GM12878 (cell line): ENCODE measurements around the gene RAB13. TPM values are rescaled to one million over a fixed set of nuclear protein-coding genes. Genes with fewer than 3 reads are reported as not detected.

Experiments
- CREM ChIP-seq: IDR thresholded peaks from 2 replicates; pipeline ENCODE4 v1.6.1; 2014; ENCODE audit warnings: antibody characterized with exemption, low read depth
- FOXK2 ChIP-seq: fragments of 450-650 bp; IDR thresholded peaks from 2 replicates; pipeline ENCODE4 v1.6.1; 2017; ENCODE audit warnings: mild to moderate bottlenecking, moderate library complexity
- HDAC6 ChIP-seq: fragments of 200-600 bp; sonication (generic); IDR thresholded peaks from one replicate; pipeline ENCODE4 v1.8.0; 2017; ENCODE audit warnings: antibody characterized with exemption; ENCODE audit not compliant: unreplicated experiment
- JUND ChIP-seq: IDR thresholded peaks from 2 replicates; pipeline ENCODE4 v1.6.1; 2012; ENCODE audit warnings: low read depth, mild to moderate bottlenecking, low read length, improper control_type of control experiment, moderate library complexity
- MEF2B ChIP-seq: fragments of 450-650 bp; IDR thresholded peaks from 2 replicates; pipeline ENCODE4 v1.6.1; 2018; ENCODE audit warnings: mild to moderate bottlenecking, moderate library complexity; ENCODE audit not compliant: partially characterized antibody, poor library complexity, severe bottlenecking
- MXI1 ChIP-seq: fragments of 150-350 bp; IDR thresholded peaks from 2 replicates; pipeline ENCODE4 v1.6.1; 2011; ENCODE audit warnings: low read depth, mild to moderate bottlenecking, inconsistent platforms, low read length, improper control_type of control experiment
- MYC ChIP-seq: IDR thresholded peaks from 2 replicates; pipeline ENCODE4 v1.6.1; 2011; ENCODE audit warnings: mild to moderate bottlenecking, low read length, moderate library complexity, inconsistent platforms; ENCODE audit not compliant: insufficient read depth, insufficient replicate concordance, insufficient read length, severe bottlenecking
- NBN ChIP-seq: fragments of 450-650 bp; IDR thresholded peaks from 2 replicates; pipeline ENCODE4 v1.6.1; 2016
- NFYB ChIP-seq: IDR thresholded peaks from 2 replicates; pipeline ENCODE4 v1.6.1; 2011; ENCODE audit warnings: low read depth, mild to moderate bottlenecking, low read length, improper control_type of control experiment, moderate library complexity; ENCODE audit not compliant: insufficient read depth
- NR2F1 ChIP-seq: fragments of 450-650 bp; conservative IDR thresholded peaks from 2 replicates; pipeline ENCODE4 v1.6.1; 2017; ENCODE audit warnings: mild to moderate bottlenecking
- POLR2AphosphoS2 ChIP-seq: IDR thresholded peaks from 2 replicates; pipeline ENCODE4 v1.6.1; 2011; ENCODE audit warnings: low read depth, mild to moderate bottlenecking, low read length, improper control_type of control experiment, moderate library complexity
- POU2F2 ChIP-seq: IDR thresholded peaks from 3 replicates; pipeline ENCODE4 v1.6.1; 2011; ENCODE audit warnings: low read depth, mild to moderate bottlenecking, low read length, borderline replicate concordance
- RAD21 ChIP-seq: IDR thresholded peaks from 2 replicates; pipeline ENCODE4 v1.6.1; 2011; ENCODE audit warnings: mild to moderate bottlenecking, low read depth, low read length, moderate library complexity; ENCODE audit not compliant: insufficient read depth
- SMAD1 ChIP-seq: fragments of 450-650 bp; IDR thresholded peaks from 2 replicates; pipeline ENCODE4 v1.6.1; 2018; ENCODE audit warnings: mild to moderate bottlenecking, low read depth; ENCODE audit not compliant: partially characterized antibody
- SPI1 ChIP-seq: IDR thresholded peaks from 2 replicates; pipeline ENCODE4 v1.6.1; 2011; ENCODE audit warnings: low read depth, mild to moderate bottlenecking, low read length, moderate library complexity, borderline replicate concordance; ENCODE audit not compliant: insufficient read depth
- SREBF1 ChIP-seq: IDR thresholded peaks from 2 replicates; pipeline ENCODE4 v1.6.1; 2012; ENCODE audit warnings: mild to moderate bottlenecking, low read length
- ZNF24 ChIP-seq: fragments of 450-650 bp; IDR thresholded peaks from 2 replicates; pipeline ENCODE4 v1.6.1; 2017; ENCODE audit warnings: antibody characterized with exemption, mild to moderate bottlenecking
- ZSCAN29 ChIP-seq: fragments of 450-650 bp; IDR thresholded peaks from 2 replicates; pipeline ENCODE4 v1.6.1; 2017; ENCODE audit warnings: mild to moderate bottlenecking, moderate library complexity
- ZZZ3 ChIP-seq: IDR thresholded peaks from 2 replicates; pipeline ENCODE4 v1.6.1; 2011; ENCODE audit warnings: low read depth; ENCODE audit not compliant: control insufficient read depth, insufficient read length
- polyA plus RNA-seq, 11 experiments: library from polyadenylated mRNA; depleted of rRNA in 4 of 11; unstranded in 6 of 11; stranded (reverse) in 5 of 11; fragments of >200 nt; fragmentation: Nextera tagmentation in 4 of 11; fragmentation: Illumina TruSeq in 1 of 11; extraction: Ambion mirVana in 4 of 11; extraction: Trizol in 1 of 11; gene quantifications; 1 replicate in 1 of 11; 2 replicates in 10 of 11; pipeline versions ENCODE4 v1.2.1 to v1.2.3, GENCODE V29; 2011 to 2016; ENCODE audit warnings: inconsistent platforms in 2 of 11, missing spikeins in 2 of 11, low read depth in 1 of 11
- total RNA-seq, 4 experiments: library from RNA; depleted of rRNA in 3 of 4; stranded (reverse); fragments of >200 nt in 3 of 4; fragmentation: Illumina TruSeq in 1 of 4; extraction: Trizol in 1 of 4; gene quantifications; 2 replicates each; pipeline versions ENCODE4 v1.2.1 to v1.2.3, GENCODE V29; 2013 to 2021
- TF ChIP-seq, protein P1 (sequence below): fragments of 450-650 bp; IDR thresholded peaks from 2 replicates; pipeline ENCODE4 v1.6.1; 2017; ENCODE audit warnings: mild to moderate bottlenecking, moderate library complexity
- TF ChIP-seq, protein P2 (sequence below): fragments of 450-650 bp; IDR thresholded peaks from 2 replicates; pipeline ENCODE4 v1.6.1; 2017; ENCODE audit warnings: low read depth, mild to moderate bottlenecking, moderate library complexity
- TF ChIP-seq, protein P3 (sequence below): fragments of 450-650 bp; IDR thresholded peaks from 2 replicates; pipeline ENCODE4 v1.6.1; 2016; ENCODE audit warnings: mild to moderate bottlenecking

RAB13 gene
- total and polyA plus RNA-seq, 10 of the 15 experiments (the other 5 are each of a cell fraction or from before 2014, with no cell fraction given), result 0.75 to 30.7 (median 15.9) TPM

DNA sequence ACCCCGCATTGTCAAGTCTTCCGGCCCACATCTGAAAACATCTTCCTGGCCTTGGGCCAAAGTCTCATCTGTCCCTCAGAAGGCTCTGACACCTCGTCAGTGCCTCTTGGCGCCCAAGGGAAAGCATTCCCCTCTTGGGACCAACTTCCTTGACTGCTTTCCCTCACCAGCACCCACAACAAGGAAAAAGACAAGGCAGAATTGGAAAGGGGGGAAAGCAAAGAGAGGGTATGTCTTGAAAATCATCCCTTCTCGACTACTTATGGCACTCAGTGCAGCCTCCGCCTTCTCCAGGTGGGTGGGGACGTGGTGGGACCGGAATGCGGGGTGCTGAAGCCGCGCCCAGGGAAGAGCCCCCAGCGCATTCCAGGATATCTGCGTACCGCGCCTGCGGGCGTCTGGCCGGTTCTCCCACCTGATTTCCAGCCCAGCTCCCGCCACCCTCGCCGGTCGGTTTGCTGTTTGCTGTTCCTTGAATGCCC, 22.2 kb downstream of the RAB13 start (continued):
- TF ChIP-seq, protein P1, sequence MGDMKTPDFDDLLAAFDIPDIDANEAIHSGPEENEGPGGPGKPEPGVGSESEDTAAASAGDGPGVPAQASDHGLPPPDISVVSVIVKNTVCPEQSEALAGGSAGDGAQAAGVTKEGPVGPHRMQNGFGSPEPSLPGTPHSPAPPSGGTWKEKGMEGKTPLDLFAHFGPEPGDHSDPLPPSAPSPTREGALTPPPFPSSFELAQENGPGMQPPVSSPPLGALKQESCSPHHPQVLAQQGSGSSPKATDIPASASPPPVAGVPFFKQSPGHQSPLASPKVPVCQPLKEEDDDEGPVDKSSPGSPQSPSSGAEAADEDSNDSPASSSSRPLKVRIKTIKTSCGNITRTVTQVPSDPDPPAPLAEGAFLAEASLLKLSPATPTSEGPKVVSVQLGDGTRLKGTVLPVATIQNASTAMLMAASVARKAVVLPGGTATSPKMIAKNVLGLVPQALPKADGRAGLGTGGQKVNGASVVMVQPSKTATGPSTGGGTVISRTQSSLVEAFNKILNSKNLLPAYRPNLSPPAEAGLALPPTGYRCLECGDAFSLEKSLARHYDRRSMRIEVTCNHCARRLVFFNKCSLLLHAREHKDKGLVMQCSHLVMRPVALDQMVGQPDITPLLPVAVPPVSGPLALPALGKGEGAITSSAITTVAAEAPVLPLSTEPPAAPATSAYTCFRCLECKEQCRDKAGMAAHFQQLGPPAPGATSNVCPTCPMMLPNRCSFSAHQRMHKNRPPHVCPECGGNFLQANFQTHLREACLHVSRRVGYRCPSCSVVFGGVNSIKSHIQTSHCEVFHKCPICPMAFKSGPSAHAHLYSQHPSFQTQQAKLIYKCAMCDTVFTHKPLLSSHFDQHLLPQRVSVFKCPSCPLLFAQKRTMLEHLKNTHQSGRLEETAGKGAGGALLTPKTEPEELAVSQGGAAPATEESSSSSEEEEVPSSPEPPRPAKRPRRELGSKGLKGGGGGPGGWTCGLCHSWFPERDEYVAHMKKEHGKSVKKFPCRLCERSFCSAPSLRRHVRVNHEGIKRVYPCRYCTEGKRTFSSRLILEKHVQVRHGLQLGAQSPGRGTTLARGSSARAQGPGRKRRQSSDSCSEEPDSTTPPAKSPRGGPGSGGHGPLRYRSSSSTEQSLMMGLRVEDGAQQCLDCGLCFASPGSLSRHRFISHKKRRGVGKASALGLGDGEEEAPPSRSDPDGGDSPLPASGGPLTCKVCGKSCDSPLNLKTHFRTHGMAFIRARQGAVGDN, result no peak
- TF ChIP-seq MYC (no peak), POU2F2 (no peak), ZNF24 (no peak), ZZZ3 (no peak), NR2F1 (no peak), JUND (no peak), HDAC6 (no peak), SREBF1 (no peak), NBN (0 out of 2 replicates have a peak, but pooled peaks have one; percentile 10), FOXK2 (no peak), ZSCAN29 (no peak), SPI1 (no peak), MEF2B (peak; percentile 38), CREM (no peak), NFYB (peak; percentile 50; the same call in 1 of the 2 replicates), POLR2AphosphoS2 (peak; percentile 50; the same call in 1 of the 2 replicates), RAD21 (no peak), MXI1 (no peak), SMAD1 (peak; percentile 96)
- TF ChIP-seq, protein P2, sequence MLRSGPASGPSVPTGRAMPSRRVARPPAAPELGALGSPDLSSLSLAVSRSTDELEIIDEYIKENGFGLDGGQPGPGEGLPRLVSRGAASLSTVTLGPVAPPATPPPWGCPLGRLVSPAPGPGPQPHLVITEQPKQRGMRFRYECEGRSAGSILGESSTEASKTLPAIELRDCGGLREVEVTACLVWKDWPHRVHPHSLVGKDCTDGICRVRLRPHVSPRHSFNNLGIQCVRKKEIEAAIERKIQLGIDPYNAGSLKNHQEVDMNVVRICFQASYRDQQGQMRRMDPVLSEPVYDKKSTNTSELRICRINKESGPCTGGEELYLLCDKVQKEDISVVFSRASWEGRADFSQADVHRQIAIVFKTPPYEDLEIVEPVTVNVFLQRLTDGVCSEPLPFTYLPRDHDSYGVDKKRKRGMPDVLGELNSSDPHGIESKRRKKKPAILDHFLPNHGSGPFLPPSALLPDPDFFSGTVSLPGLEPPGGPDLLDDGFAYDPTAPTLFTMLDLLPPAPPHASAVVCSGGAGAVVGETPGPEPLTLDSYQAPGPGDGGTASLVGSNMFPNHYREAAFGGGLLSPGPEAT, result peak; percentile 25; the same call in 1 of the 2 replicates
- TF ChIP-seq, protein P3, sequence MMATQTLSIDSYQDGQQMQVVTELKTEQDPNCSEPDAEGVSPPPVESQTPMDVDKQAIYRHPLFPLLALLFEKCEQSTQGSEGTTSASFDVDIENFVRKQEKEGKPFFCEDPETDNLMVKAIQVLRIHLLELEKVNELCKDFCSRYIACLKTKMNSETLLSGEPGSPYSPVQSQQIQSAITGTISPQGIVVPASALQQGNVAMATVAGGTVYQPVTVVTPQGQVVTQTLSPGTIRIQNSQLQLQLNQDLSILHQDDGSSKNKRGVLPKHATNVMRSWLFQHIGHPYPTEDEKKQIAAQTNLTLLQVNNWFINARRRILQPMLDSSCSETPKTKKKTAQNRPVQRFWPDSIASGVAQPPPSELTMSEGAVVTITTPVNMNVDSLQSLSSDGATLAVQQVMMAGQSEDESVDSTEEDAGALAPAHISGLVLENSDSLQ, result no peak
